ENCODE measurements around the gene ERP27.
A peak's percentile ranks its signal among the peaks of the same experiment; 100 is the strongest.

Gene ERP27

DNA sequence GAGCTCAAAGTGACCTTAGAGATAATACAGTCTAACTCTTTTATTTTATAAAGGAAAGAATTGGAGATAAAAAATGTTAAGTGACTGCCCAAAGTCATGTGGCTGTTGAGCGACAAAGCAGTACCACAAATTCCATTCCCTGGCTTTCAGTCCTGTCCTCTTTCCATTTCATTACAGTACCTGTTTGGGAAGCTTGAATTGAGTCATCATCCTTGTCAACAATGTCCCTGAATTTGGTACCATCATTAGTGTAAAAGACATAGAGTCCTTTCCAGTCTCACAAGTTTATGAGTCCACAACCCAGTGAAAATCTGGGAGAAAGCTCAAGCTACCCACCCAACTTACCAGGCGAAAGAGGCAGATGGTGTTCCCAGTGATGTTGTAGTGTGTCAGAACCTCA lies 3.8 kb downstream of the ERP27 start:
- DNase-seq, result no peak

DNA sequence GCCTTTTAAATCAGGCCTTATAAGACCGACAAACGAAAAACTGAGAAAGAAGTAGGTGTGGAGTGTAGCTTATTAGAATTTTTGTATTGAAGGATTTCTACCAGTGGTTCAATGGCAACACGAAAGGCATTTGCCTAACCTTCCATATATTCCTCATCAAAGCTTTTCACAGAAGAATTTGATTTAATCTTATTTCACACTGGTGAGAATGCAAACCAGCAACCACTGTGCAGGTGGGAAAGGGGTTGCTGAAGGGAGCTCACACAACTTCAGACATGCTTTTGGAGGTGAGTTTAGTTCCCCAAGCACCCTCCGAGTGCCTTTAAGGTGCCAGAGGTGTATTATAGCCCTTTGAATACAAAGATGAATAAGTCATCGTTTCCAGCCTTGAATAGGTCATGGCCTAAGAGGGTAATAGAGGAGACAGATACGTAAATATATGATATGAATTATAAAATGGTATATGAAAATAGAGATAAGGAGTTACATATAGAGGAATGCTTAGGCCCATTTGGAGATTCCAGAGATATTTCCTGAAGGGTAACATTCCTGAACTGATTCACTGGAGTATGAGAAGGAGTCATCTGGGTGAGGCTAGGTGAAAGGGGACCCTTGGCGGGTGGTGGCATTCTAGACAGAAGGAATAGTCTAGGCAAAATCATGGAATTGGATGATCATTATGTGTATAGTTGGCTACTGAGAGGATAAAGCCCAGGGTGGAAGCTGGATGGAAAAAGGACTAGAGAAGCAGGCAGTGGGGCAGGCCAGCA lies 6.4 kb downstream of the ERP27 start:
- DNase-seq, result no peak

GRCh38 chr12:14931359-14931758 lies 7.0 kb downstream of the ERP27 start:
- DNase-seq, result no peak

GRCh38 chr12:14930299-14930698 lies 8.0 kb downstream of the ERP27 start:
- no peak for DNase-seq

DNA sequence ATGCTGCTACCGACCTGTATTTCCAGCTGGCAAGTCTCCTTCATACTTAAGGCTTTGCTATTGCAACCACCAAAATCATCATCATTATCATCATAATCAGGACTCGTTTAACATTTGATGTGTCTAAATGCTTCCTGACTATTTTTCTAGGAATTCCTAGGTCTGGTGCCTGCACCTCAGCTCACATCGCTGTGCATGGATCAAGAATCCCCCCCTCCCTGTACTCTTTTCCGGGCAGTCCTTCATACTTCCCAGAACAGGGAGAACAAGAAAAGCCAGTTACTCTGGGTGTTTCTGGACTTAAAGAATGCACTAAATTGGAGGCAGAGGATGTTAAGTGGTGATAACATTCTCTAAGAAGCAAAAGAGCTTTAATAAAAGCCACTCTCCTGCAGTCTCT lies 9.4 kb downstream of the ERP27 start:
- DNase-seq, result no peak

DNA sequence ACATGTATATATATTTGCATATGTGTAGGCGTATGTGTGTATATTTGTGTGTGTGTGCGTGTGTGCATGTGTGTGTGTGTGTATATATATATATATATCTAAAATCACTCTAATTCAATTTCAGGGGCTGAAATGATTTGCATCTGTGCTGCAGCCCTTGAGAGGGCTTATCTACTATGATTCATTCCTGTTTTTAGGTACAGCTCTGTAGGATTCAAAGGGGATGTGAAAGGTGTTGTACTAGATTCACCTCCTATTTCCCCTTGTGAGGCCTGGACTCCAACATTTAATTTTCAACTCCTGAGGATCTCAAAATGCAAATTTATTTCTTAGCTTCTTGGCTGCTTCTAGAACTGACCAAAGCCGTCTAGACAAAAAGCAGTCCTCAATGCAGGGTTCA lies 11.1 kb downstream of the ERP27 start:
- no peak for DNase-seq

DNA sequence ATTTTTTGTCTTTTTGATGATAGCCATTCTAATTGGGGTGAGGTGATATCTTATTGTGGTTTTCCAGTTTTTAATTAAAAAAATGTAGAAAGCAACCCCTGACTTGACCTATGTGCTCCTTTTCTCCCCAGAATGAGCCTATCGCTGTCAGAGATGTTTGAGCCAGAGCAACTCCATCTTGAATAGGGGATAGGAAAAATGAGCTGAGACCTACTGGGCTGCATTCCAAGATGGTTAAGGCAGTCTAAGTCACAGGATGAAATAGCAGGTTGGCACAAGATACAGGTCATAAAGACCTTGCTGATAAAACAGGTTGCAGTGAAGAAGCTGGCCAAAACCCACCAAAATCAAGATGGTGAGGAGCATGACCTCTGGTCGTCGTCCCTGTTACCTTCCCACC lies 13.8 kb downstream of the ERP27 start:
- DNase-seq, result no peak

DNA sequence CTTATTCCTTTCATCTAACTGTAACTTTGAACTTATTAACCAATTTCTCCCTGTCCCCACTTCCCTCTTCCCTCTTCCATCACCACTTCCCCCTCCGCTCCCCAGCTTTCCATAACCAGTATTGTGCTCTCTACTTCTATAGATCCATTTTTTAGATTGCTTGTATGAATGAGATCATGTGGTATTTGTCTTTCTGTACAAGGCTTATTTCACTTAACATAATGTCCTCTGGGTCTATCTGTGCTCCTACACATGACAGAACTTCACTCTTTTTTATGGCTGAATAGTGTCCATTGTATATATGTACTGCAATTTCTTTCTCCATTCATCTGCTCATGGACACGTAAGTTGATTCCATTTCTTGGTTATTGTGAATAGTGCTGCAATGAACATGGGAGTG lies 14.4 kb downstream of the ERP27 start:
- DNase-seq, result no peak

- no peak for DNase-seq
Observed at GRCh38 chr12:14921218-14921617, 17.1 kb downstream of the ERP27 start.

GRCh38 chr12:14920475-14921126 lies 17.7 kb downstream of the ERP27 start:
- no peak for DNase-seq

DNA sequence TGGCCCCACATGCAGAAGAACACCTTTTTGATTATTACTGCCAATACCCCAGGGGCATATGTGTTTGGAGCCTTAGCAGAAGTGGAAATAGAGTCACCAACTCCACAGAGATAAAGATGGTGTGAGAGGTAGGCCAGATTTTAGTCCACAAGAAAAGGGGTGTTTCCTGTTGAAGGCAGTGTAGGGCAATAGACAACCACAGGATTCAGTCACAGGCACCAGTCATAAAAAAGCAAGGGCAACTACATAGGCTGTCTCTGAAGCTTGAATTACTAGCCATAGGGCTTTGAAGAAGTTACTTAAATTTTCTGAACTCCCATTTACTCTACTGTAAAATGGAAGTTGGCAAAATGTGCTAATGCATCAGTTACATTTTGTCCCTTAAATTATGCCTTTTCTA lies 18.9 kb downstream of the ERP27 start:
- no peak for DNase-seq

GRCh38 chr12:14915736-14916135 lies 22.6 kb downstream of the ERP27 start:
- DNase-seq, result no peak

- DNase-seq, result no peak
Observed at GRCh38 chr12:14913381-14913781, 25.0 kb downstream of the ERP27 start.

GRCh38 chr12:14911131-14911530 lies 27.2 kb downstream of the ERP27 start:
- DNase-seq, result no peak

DNA sequence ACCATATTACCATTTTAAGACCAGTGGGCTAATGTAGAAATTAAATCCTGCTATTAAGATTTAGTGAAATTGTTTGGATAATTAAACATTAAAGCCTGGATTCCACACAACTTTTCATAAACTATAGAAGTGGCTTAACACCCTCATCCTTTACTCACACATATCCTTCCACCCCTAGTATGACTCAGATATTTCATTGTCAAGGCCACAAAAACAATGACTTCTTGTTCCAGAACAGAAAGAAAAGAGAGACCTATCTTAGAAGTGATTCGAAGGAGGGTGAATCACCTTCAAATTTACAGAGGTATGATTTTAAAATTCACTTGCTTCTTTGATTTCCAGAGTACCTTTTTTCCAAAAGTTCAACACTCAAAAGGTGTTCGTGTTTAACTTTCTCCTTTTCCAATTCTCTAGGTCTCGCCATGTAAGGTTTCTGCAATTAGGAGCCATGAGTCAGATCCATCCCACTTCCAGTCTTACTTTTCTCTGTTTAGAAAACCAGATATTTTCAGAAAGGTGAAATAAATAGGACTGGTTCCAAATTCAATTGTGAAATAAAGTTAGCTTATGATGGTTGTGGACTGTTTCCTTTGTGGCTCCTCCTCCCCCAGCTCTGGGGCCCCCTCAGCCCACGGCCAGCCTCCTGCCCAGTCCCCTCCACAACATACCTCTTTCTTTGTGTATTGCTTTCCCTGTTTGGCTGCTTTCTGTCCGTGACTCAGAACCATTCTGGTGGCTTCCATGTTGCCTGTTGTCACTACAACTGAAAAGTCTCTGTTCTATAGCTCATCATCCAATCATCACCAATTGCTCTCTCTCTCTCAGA lies 28.0 kb downstream of the ERP27 start:
- DNase-seq, result peak; percentile 11

GRCh38 chr12:14907953-14908352 lies 30.4 kb downstream of the ERP27 start:
- no peak for DNase-seq

GRCh38 chr12:14906114-14906513 lies 32.2 kb downstream of the ERP27 start:
- no peak for DNase-seq

DNA sequence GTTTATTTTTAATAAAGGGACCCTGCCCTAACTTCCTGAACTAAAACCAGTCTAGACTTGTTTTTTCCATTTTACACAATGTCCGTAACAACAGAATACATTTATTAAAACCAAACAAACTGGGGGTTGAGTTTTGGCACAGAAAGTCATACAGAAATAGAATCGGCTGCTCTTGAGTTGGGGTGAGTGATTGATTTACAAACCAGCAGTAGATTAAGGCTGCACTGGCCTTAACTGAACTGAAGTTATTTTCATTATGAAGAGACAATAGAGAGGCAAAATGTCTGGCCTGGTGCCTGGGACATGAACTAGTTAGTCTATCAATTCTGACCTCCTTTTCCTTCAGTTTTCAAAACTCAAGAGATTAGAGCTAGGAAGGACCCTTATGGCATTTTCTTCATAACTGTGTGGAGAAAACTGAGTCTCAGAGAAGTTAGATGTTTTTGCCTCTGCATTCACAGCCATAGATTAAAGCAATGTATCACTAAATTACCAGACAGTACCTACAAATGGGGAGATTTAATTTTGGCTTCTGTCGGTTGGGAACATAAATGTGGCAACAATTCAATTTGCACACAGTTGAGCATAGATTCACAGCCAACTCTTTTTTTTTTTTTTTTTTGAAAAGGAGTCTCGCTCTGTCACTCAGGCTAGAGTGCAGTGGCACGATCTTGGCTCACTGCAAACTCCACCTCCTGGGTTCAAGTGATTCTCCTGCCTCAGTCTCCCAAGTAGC lies 32.9 kb downstream of the ERP27 start:
- no peak for DNase-seq

DNA sequence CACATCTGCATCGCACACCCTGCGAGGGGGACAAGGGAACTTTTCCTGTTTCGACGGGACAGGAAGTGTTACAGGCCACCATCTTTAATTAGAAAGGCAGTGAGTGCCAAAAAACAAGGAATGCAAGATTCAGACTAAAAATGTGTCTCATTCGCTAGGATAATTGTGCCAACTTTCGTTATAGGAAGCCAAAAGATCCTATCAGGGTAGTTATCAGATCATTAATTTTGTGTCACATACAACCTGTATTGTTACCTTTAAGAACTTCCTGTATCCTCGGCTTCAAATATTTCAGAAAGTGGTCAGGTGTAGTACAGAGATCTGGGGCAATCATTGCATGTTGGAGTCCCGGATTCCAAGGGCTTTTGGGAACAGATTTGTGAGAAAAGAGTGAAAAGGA lies 33.5 kb downstream of the ERP27 start:
- no peak for DNase-seq

- no peak for DNase-seq
Observed at GRCh38 chr12:14903386-14904098, 34.8 kb downstream of the ERP27 start.

DNA sequence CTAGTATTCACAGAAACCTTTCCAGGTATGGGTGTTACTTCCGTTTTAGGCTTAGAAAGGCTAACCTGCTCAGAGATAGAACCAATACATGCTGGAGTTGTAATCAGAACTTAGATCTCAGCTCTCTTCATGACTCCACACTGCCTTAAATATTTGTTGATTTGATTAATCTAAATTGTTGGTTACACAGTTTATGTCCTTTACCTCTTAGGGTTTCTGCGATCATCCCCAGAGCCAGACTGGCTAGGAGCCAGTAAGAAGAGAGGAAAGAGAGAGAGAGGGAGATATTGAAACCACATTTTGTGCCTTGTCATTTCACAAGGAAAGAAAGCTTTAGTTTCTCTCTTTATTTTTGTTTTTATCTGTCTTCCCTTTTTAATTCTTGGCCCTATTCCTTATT lies 35.9 kb downstream of the ERP27 start:
- no peak for DNase-seq

GRCh38 chr12:14901228-14901562 lies 37.1 kb downstream of the ERP27 start:
- no peak for DNase-seq
